Measurements from ENCODE around the gene BAG5.

Gene BAG5

GRCh38 chr14:103578401-103579075 lies 16.1 kb upstream of the BAG5 start:
- TF ChIP-seq, protein P1, sequence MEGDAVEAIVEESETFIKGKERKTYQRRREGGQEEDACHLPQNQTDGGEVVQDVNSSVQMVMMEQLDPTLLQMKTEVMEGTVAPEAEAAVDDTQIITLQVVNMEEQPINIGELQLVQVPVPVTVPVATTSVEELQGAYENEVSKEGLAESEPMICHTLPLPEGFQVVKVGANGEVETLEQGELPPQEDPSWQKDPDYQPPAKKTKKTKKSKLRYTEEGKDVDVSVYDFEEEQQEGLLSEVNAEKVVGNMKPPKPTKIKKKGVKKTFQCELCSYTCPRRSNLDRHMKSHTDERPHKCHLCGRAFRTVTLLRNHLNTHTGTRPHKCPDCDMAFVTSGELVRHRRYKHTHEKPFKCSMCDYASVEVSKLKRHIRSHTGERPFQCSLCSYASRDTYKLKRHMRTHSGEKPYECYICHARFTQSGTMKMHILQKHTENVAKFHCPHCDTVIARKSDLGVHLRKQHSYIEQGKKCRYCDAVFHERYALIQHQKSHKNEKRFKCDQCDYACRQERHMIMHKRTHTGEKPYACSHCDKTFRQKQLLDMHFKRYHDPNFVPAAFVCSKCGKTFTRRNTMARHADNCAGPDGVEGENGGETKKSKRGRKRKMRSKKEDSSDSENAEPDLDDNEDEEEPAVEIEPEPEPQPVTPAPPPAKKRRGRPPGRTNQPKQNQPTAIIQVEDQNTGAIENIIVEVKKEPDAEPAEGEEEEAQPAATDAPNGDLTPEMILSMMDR (IDR thresholded peaks at IDR 0.05; ENCODE audit: borderline replicate concordance, insufficient read depth, low read depth, low read length): no peak
- H3K4me3 ChIP-seq (ENCODE audit: low read depth, low read length): no peak overlapping the region

DNA sequence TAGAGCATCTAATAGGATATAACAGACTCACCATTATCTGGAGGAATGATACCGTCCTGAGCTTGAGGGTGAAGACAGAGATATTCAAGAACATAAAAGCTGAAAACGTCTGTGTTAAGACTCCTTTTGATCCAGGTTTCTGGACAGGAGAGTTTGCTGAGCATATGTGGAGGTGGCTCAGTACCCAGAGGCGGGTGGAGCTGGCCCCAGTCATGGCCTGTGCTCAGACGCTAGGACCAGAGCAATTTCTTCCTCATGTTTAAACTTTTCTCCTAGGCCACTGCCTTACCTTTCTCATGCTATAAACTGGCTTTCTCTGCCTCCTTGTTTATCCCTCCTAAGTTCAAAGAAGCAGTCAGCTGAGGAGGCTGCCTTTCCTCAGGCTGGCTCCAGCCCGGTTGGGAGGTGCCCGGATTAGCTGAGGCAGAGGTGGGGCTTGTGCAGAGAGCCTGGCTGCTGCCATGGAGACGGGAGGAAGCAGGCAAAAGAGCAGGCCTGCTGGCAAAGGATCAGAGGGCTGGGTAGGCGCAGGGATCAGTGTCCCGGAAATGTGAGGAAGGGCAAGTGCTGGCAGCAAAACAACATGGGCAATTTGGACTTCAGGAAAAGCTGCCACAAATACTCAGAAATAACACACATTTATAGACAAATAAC lies 14.0 kb upstream of the BAG5 start:
- H3K4me3 ChIP-seq (ENCODE audit: low read depth, low read length): no peak overlapping the region

GRCh38 chr14:103574707-103575285 lies 12.3 kb upstream of the BAG5 start:
- TF ChIP-seq, protein P1 (IDR thresholded peaks at IDR 0.05; ENCODE audit: borderline replicate concordance, insufficient read depth, low read depth, low read length): no peak
- H3K4me3 ChIP-seq (ENCODE audit: low read depth, low read length): no peak overlapping the region

More for the DNA sequence above, 14.0 kb upstream of the BAG5 start:
- TF ChIP-seq, protein P1 (IDR thresholded peaks at IDR 0.05; ENCODE audit: borderline replicate concordance, insufficient read depth, low read depth, low read length): no peak

- TF ChIP-seq, protein P1 (IDR thresholded peaks at IDR 0.05; ENCODE audit: borderline replicate concordance, insufficient read depth, low read depth, low read length): no peak
- H3K4me3 ChIP-seq (ENCODE audit: low read depth, low read length): no peak overlapping the region
Measured at GRCh38 chr14:103574104-103574503, 11.6 kb upstream of the BAG5 start.

GRCh38 chr14:103569408-103569807 lies 7.0 kb upstream of the BAG5 start:
- no peak overlapping the region for H3K4me3 ChIP-seq (ENCODE audit: low read depth, low read length)
- TF ChIP-seq, protein P1 (IDR thresholded peaks at IDR 0.05; ENCODE audit: borderline replicate concordance, insufficient read depth, low read depth, low read length): no peak

DNA sequence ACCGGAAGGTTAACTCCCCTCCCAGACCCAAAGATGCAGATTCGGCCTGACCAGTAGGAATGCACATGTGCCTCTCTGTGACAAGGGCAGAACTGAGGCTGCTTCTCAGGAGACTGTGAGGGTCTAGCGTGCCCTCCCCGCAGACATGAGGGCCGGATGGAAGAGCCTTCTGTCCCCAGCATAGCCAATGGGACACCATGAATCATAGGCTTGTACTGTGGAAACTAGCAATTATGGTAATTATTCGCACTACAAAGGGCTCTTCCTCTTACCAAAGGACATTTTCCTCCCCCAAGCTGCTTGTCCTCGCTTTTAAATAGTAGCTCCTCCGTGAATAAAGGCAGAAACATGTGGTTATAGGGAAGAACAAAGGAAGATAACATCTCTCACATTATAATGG lies 6.5 kb upstream of the BAG5 start:
- TF ChIP-seq, protein P1 (IDR thresholded peaks at IDR 0.05; ENCODE audit: borderline replicate concordance, insufficient read depth, low read depth, low read length): no peak
- H3K4me3 ChIP-seq (ENCODE audit: low read depth, low read length): no peak overlapping the region
